OCI-LY3 (cell line): ENCODE results near the gene FANK1.

ENCODE experiments used
- EZH2phosphoT487 ChIP-seq: fragments of 200-600 bp; shearing (Covaris generic); IDR thresholded peaks from 2 replicates; pipeline ENCODE4 v1.6.1; 2018; ENCODE audit warnings: antibody characterized with exemption, mixed run types, low read depth
- TF ChIP-seq, protein P1 (sequence below): fragments of 200-600, 300-600 bp; sonication (generic); IDR thresholded peaks from 2 replicates; pipeline ENCODE4 v1.5.1; 2014; ENCODE audit warnings: antibody characterized with exemption, low read length, low read depth

GRCh38 chr10:126017961-126018560 lies 121.7 kb downstream of the FANK1 start:
- TF ChIP-seq, protein P1, sequence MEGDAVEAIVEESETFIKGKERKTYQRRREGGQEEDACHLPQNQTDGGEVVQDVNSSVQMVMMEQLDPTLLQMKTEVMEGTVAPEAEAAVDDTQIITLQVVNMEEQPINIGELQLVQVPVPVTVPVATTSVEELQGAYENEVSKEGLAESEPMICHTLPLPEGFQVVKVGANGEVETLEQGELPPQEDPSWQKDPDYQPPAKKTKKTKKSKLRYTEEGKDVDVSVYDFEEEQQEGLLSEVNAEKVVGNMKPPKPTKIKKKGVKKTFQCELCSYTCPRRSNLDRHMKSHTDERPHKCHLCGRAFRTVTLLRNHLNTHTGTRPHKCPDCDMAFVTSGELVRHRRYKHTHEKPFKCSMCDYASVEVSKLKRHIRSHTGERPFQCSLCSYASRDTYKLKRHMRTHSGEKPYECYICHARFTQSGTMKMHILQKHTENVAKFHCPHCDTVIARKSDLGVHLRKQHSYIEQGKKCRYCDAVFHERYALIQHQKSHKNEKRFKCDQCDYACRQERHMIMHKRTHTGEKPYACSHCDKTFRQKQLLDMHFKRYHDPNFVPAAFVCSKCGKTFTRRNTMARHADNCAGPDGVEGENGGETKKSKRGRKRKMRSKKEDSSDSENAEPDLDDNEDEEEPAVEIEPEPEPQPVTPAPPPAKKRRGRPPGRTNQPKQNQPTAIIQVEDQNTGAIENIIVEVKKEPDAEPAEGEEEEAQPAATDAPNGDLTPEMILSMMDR, result no peak
- no peak for TF ChIP-seq EZH2phosphoT487
